Forelimb muscle (tissue), 1 donor: ENCODE data around the gene SLC38A10. TPM values are rescaled to one million over a fixed set of nuclear protein-coding genes. Genes with fewer than 3 reads are reported as not detected.

Source experiments
- DNase-seq: peaks from one replicate; pipeline ENCODE4 v3.0.0-alpha.2; 2013; ENCODE audit warnings: low read depth
- polyA plus RNA-seq: library from polyadenylated mRNA; unstranded; fragments of 120-200 nt; gene quantifications from one replicate; pipeline ENCODE4 v1.2.1, GENCODE V29; 2013; ENCODE audit not compliant: insufficient read length

SLC38A10 gene
- polyA plus RNA-seq, 1 donor, result 52.9 TPM

DNA sequence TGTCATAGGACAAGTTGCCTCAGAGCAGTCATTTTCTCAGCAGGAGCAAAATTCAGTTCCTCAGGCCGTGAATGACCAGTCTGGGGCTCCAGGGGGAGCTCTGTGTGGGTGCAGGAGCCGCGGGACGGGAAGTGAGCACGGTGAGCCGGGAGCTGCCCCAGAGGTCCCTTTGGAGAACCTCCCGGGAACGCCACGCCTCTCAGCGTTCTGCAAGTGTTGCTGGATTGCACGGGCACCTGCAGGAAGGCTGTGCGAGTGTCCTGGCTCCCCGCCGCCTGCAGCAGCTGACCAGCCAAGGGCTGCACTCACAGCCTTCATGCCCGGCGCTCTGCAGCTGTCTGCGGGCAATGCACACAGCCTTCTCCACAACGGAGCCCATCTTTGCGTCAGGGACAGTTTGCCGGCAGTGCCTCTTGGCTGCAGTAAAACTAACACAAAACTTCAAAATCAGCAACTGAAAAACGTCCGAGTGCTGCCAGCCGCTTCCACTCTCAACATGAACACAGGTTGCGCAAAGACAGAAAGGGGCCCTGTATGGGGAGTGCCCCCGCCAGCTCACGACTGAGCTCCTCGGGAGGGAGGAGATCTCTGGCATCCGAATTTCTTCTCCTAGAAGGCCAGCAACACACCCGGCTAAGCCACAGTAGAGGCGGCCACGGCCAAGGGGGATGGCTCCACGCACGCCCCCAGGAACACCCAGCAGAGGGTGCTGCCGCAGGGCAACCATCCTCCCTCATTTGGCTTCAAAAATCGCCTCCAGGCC is 40.0 kb downstream of the SLC38A10 start:
- DNase-seq, result no peak

DNA sequence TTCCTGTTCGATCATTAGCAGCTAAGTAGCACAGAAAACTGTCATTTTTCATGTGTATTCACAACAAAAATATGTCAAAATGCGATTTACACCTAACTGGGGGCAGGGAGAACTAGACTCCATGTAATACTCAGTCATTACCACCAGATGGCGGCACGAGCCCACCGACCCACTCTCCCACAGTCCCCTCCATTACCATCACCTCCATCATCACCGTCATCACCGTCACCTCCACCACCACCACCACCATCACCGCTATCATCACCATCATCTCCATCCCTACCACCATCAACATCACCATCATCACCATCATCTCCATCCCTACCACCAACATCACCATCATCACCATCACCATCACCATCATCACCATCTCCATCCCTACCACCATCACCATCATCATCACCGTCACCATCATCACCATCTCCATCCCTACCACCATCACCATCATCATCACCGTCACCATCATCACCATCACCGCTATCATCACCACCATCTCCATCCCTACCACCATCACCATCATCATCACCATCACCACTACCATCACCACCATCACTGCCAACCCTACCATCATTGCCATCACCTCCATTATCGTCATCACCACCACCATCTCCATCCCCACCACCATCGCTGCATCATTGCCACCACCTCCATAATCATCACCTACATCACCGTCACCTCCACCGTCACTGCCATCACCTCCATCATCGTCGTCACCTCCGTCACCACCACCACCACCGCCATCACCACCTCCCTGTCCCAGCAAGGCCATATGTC is 41.6 kb downstream of the SLC38A10 start:
- no peak for DNase-seq

DNA sequence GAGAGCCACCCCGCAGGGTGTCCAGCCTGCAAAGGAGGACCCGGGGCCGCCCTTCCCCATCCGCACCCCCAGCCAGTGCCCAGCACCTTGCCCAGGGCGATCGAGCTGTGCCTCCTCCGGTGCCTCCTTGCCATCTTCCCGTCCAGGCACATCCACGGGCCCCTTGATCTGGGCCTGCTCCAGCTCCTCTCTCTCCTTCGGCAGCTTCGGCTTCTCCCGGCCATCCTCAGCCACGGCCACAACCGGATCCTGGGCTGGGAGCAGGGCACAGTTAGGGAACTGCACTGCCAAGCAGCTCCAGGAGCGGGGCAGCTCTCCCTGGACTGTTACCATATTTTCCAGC is 42.1 kb downstream of the SLC38A10 start:
- no peak for DNase-seq

DNA sequence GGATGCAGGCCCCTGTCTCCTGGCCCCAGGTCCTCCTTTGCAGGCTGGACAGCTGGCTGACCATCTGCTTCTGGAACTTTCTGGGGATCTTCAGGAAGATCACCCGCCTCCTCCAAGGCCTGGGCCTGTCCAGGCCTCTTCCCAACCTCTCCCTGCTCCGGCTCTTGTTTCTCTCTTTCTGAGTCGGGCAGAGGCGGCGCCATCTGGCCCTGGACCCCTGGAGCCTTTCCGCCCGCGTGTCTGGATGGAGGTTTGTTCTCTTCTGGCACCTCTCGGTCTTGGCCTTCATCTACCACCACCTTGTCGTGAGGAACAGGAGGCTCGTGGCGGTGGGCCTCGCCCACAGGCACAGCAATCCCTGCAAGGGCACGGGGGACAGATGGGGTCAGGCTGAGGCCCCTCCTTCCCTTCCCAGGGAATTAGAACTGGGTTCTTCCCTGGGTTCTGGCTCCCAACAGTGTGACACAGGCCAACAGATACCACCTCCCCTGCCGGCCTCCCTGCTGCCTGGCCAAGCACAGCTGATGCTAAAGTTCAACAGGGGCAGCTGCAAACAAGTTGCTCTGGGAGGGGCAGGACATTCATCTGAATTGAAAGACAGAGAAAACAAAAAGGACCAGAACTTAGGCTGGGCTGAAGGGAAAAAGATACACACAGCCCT is 42.7 kb downstream of the SLC38A10 start:
- DNase-seq, result no peak

DNA sequence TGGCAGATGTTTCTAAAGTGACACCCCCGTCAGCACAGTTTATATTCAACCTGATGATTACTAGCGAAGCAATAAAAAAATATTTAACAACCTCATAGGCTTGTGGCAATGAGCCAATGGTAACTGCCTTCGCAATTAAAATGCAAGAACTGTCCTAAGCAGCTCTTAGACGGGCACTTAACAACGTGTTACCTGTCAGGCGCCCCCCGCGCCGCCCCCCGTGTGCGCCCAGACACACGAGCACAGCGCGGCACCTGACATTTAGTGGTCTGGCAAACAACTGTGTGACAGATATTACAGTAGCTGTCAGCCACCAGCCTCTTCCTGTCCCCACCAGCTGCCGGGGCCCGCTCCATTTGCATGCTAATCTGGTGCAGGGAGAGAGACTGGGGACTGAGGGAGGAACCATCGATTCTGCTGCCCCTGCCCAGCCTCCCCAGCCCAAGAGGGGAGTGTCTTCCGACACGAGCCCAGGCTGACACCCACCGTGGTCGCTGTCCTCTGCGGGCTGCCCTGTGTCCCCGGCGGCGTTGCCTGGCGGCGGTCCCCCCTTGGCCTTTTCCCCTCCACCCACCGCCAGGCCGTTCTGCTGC is 43.3 kb downstream of the SLC38A10 start:
- DNase-seq, result no peak

DNA sequence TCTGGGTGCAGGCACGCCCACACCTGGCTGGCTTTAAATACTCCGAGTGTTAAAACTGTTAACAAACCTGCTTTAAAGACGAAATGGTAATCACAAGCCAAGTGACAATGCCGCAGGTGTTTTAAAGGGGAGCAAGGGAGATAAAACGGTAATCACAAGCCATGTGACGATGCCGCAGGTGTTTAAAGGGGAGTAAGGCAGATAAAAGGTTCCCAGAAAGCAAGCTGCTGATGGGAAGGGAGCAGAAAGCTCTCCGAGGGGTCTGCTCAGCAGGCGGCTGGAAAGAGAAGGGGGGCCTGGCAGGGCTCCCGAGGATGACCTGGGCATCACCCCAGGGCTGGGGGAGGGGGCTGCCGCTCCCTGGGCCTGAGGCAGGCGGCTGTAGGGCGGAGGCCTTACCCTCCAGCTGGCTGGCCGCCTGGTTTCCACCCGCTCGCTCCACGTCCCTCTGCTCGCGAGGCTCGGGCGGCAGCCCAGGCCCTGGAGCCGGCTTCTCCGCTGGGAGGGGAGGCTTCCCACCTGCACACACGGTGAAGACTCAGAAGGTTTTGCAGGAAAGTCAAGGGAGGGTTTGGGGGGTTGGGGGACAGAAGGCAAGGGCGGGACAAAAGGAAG is 43.9 kb downstream of the SLC38A10 start:
- no peak for DNase-seq

DNA sequence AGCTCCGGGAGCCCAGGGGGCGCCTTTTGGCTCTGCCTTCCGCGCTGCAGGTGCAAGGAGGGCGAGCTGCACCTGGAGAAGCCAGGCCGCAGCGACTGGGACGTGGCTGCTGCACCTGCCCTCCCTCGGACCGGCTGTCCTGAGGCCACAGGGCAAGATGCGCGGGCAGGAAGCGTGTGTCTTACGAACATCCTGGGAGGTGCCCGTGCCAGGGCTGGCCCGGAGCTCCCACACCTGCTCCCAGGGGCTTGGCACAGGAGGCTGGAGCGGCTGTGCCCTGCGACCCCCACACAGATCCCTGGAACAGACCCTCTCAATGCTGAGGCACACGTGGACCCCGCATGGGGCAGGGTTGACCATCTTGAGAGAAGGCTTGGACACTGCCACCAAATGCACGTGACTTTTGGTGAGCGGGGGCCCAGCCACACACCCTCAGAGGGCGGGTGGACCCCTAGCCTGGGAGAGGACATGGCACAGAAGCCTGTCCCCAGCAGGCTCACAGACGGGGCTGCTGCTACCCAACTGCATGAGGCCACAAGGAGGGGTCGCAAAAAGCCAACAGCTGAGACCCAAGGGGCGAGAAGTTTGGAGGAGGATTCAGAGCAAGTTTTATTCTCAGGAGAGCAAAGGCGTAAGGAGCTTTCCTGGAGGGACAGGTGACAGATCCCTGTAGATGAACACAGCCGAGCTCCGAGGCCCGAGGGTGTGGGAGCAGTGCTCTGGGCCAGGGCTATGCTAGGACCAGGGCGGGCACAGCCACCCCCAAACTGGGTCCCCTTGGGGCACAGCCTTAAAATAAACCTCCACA is 44.6 kb downstream of the SLC38A10 start:
- no peak for DNase-seq

DNA sequence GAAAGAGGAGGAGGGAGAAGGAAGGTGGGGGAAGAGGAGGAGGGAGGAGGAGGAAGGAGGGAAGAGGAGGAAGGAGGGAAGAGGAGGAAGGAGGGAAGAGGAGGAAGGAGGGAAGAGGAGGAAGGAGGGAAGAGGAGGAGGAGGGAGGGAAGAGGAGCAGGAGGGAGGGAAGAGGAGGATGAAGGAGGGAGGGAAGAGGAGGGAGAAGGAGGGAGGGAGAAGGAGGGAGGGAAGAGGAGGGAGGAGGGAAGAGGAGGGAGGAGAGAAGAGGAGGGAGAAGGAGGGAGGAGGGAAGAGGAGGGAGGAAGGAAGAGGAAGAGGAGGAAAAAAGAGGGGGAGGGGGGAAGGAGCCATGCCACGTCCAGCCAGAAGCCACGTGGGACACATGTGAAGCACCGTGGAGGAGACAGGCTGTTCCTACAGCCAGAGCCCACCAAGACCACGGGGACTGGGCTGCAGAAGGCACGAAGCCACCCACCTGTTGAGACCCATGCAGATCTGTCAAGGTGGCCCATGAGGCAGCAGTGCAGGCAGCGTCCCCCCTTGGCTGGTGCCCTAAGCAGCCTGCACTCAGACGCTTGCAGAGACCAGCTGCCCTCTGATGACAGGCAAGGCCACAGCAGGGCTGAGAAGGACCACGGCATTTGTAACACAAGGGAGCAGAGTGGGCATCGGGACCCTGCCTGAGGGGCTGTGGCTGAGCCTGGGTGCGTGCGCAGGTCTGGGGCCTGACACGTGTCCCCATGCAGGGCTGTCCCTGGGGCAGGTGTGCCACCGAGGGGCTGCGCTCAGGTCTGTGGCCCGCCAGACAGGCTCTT is 45.7 kb downstream of the SLC38A10 start:
- DNase-seq, result no peak

DNA sequence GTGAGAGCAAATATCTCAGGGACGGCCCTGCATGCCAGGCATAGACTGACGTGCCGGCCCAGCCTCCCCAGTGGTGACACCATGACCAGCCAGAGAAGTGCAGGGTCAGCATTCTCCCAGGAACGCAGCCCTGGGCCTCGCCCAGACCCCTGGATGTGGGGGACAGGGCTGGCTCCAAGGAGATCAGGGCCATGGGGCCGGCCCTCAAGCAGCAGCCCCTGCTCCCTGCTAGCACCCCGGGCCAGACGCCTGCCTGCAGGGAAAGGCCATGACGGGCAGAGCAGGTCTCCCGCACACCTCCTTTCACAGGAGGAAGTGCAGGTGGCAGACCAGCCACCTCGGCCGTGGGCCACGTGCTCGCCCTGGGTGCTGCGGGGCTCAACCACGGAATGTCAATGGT is 46.5 kb downstream of the SLC38A10 start:
- no peak for DNase-seq

DNA sequence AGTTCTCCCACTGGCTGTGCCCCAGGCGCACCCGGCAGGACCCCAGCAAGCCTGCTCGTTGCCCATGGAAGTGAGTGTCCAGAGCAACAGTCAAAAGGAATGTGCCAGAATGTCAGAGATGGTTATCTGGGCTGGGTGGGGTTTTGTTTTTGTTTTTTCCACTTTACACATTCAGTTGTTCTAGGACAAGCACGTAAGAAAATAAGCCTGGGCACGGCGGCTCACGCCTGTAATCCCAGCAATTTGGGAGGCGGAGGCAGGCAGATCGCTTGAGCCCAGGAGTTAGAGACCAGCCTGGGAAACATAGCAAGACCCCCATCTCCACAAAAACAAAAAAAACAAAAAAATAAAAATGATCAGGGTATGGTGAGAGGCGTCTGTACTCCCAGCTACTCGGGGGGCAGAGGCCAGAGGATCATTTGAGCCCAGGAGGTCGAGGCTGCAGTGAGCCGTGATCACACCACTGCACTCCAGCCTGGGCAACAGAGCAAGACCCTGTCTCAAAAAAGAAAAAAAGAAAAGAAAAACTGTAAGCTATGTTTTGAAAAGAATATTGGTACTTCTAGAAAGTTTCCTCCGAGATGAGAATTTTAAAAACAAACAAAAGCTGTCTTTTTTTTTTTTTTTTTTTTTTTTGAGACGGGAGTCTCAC is 47.6 kb downstream of the SLC38A10 start:
- DNase-seq, result no peak

DNA sequence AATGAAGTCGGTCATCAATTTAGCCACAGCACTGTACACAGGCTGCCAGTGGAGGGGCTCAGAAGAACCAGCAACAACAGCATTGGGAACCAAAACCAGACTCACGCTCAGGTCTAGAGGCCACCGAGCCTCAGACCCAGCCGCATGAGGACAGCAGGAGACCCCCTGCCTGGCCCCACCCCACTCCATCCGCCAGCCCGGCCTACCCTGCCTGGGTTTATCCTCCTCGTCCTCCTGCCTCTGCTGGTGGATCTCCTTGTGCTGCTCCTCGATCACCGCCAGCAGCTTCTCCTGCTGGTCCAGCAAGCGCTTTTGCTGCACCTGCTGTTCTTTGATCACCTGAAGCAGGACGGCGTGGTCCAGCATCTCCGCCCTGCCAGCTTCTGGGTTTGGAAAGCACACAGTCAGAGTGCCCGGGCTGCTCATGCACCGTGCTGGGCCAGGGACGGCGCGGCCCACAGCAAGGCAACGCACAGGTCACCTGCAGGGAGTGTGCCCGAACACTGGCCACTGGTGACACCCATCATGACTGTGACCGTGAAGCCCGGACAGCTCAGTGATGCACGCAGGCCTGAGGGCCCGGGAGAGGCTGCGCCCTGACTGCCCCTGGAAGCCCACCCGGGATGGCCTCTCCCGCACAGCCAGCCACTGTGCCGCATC is 48.3 kb downstream of the SLC38A10 start:
- no peak for DNase-seq

DNA sequence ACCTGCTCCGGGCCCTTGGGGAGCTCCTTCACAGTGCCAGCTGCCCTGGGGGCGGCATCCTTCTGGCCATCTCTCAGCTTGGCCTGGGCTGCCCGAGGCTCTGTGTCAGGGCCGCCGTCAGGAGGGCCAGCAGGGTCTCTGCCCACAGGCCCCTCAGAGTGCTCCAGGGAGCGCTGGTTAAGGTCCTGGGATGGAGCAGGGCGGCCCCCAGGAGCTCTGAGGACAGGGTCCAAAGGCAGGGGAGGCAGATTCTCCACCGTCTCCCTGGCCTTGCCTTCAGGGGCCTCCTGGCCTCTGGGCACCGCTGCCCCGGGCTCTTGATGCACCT is 48.8 kb downstream of the SLC38A10 start:
- no peak for DNase-seq

DNA sequence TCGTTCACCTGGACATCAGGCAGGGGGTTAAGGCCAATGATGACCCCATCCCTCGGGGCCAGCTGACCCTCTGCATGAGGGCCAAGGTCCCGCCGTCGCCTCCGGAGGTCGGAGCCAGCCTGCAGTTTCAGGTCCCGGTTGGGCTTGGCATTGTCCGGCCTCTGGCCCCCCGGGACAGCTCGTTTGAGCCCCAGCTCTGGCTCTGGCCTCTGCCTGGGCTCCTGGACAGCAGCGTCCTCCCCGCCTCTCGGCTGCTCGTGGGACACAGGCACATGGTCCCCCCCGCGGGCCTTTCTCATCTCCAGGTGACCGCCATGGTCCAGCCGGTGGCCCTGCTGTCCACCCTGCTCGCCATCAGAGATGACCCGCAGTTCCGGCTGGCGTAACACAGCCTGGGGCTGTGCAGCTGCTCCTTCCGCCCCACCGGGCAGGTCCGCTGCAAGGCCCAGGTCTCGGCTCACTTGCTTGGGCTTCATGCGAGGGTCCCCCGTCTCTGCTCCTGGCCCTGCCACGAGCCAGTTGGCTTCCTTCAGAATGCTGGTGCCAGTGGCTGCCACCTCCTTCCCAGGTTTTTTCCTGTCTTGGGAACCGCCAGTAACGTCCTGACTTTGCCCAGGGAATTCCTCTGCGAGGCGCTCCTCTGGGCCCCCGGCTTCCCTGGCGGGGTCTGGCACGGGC is 49.3 kb downstream of the SLC38A10 start:
- no peak for DNase-seq

DNA sequence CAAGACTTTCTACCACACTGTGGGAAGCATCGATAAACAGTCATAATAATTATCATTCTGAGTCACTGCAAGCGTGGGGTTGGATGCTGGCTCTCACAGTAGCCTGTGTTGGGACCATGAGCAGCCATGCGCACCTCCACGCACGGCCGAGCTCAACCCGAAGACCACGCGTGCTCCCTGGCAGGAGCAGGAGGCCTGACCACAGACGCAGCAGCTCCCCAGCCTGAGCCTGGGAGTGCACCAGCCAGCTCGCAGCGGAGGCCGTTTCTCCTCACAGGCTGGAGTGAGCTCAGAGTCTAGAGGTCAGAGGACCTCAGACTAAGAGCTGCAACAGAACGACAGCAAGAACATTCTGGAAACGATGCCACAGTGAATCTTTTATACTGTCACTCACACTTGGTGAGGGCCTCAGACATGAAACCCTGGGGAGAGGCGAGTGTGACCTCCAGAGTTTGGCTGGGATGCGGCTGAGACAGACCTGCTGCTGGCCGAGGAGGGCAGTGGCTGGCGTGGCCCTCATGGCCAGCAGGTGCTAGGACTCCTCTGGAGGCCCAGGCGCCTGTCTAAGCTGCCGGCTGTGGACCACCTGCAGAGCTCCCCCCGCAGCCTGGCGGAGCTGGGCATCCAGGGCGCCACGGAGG is 50.0 kb downstream of the SLC38A10 start:
- no peak for DNase-seq

DNA sequence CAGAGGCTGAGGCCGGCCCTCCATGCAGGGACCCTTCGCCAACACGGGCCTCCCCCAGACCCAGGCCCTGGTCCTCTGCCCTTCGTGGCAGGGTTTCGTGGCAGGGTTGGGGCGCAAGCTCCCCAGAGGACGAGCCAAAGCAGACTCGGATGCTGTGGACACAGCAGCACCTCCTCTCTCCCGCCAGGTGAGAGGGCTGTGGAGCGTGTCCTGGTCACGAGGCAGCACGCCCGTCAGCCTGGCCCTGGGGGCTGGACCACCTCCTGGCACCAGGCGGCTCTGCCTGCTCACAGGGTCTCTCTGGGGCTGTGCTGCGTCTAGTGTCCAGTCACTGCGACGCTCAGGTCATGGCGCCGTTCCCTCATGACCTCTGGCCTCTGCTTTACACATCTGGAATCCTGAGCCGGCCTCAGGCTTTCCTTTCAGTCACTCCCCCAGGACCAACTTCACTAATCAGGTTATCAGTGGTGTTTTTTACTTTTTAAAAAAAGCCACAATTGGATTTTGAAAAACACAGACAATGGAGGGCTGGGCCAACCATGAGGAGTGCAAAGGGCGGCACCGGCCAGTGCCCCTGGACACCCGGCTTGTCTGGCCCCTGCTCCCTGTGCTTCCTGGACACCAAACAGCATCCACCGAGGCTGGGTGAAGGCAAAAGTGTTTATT is 50.6 kb downstream of the SLC38A10 start:
- DNase-seq, result no peak

DNA sequence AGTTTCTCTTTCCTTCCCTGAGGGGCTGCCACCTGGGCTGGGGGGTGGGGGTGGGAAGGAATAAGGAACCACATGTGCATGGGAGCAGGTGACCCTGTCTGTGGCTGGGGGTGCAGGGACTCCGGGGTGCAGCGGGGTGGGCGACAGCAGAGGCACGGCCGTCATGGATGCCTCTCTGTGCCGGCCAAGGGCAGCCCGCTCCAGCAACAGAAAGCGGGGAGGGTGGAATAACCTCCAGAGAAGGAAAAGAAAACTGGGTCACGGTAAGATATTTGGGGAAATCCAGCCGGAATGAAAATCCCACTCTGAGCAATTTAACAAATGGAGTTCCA is 51.8 kb downstream of the SLC38A10 start:
- no peak for DNase-seq

DNA sequence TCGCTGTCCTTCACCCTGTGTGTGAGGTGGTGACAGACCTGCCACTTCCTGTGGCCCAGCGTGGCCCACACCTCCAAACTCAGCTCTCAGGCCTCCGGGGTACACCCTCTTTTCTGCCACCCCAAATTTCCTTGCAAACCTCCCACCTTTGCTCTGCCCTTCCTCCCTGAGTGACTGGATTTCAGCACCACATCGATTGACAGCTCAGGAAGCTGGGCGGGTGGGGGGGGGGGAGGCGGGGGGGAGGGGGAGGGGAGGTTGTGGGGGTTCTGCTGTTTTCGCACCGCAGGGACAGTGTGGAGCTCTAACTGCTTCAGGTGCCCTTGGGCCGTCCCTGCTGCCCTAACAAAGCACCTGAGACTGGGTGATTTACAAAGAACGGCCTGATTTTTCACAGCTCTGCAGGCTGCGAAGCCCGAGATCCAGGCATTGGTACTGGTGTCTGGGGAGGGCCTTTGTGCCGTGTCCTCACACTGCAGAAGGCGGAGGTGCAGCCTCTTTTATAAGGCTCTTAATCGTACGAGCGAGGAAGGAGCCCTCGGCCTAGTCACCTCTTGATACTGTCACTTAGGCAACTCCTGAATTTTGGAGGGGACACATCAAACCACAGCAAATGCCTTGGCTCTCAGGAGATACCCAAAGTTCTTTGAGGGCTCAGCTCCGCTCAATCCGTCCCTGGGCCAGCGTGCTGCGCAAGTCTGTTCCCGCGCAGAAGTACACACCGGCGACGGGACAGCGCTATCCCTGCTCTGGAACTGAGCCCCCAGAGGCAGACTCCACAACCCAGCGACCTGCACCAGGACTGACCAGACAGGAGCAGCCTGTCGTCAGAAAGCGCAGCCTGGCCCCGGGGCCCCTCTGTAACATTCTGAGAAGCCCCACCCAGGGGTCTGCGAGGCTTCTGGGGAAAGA is 52.4 kb downstream of the SLC38A10 start:
- no peak for DNase-seq
